ENCODE results near the gene USP37. TPM values are rescaled to one million over a fixed set of nuclear protein-coding genes. Genes with fewer than 3 reads are reported as not detected.

USP37 gene
- total and polyA plus RNA-seq, 2 of the 13 experiments (the other 11 are each of a cell fraction or from before 2014, with no cell fraction given) = 6.5 to 30.6 TPM

DNA sequence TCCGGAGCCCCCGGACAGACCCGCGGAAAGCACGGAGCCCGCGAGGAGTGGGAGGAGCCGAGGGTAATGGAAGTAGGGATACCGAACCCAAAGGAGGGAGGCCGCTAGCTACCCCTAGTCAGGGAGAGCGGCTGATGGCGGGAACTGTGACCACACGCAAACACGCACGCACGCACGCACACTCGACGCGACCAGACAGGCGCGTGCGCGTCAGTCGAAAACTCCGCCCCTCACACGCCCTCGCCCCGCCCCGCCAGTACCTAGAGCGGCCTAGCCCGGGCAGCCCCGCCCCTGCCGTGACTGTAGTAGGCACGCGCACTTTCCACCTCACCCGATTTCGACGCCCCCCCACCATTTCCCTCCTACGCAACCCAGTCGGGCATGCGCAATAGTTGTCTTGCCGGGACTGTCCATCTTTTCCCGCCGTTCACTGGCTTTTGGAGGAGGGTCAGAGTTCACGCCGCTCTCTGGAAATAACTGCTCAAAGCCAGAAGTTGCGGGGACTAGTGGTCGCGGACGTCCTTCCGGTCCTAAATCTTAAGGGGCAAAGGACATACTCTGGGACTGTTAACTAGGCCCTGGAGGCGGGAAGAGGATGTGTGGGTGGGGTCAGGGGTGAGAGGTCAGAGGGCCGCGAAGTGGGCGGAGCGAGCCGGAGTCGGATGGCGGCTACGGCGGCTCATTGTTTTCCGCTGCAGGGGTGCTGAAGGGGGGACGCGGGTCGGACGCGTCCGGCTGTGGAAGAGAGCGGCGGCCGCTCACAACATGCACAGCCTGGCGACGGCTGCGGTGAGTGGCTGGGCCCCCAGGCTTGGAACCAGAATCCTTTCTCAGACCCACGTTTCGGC, at the start of gene USP37, which contains the start of gene CNOT9 (continued):
- TF ChIP-seq, protein P1, sequence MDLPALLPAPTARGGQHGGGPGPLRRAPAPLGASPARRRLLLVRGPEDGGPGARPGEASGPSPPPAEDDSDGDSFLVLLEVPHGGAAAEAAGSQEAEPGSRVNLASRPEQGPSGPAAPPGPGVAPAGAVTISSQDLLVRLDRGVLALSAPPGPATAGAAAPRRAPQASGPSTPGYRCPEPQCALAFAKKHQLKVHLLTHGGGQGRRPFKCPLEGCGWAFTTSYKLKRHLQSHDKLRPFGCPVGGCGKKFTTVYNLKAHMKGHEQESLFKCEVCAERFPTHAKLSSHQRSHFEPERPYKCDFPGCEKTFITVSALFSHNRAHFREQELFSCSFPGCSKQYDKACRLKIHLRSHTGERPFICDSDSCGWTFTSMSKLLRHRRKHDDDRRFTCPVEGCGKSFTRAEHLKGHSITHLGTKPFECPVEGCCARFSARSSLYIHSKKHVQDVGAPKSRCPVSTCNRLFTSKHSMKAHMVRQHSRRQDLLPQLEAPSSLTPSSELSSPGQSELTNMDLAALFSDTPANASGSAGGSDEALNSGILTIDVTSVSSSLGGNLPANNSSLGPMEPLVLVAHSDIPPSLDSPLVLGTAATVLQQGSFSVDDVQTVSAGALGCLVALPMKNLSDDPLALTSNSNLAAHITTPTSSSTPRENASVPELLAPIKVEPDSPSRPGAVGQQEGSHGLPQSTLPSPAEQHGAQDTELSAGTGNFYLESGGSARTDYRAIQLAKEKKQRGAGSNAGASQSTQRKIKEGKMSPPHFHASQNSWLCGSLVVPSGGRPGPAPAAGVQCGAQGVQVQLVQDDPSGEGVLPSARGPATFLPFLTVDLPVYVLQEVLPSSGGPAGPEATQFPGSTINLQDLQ (CRISPR knock-in tag; IDR thresholded peaks at IDR 0.05) = peak; percentile 97; the same call in 1 of the 2 replicates
- TF ChIP-seq NFE2 (CRISPR knock-in tag; IDR thresholded peaks at IDR 0.05) (no peak; the same call in 1 of the 2 replicates), SAP130 (CRISPR knock-in tag; IDR thresholded peaks at IDR 0.05; ENCODE audit: low read depth) (peak; percentile 74), GATAD1 (CRISPR knock-in tag; IDR thresholded peaks at IDR 0.05) (peak; percentile 80), ZNF18 (CRISPR knock-in tag; IDR thresholded peaks at IDR 0.05; ENCODE audit: insufficient replicate concordance) (peak; percentile 95), TGIF2 (CRISPR knock-in tag; IDR thresholded peaks at IDR 0.05) (peak; percentile 39), ZSCAN31 (CRISPR knock-in tag; IDR thresholded peaks at IDR 0.05; ENCODE audit: low read depth) (peak; percentile 82; the same call in 1 of the 2 replicates), ZNF460 (CRISPR knock-in tag; IDR thresholded peaks at IDR 0.05; ENCODE audit: borderline replicate concordance) (no peak), ZNF816 (CRISPR knock-in tag; IDR thresholded peaks at IDR 0.05; ENCODE audit: borderline replicate concordance) (peak; percentile 99), ZBTB33 (CRISPR knock-in tag; IDR thresholded peaks at IDR 0.05) (no peak), SOX5 (CRISPR knock-in tag; IDR thresholded peaks at IDR 0.05; ENCODE audit: borderline replicate concordance) (peak; percentile 69), SNAI1 (CRISPR knock-in tag; IDR thresholded peaks at IDR 0.05; ENCODE audit: borderline replicate concordance) (peak; percentile 63; the same call in 1 of the 2 replicates), ZKSCAN1 (IDR thresholded peaks at IDR 0.05; ENCODE audit: low read length) (no peak), SYNCRIP (IDR thresholded peaks at IDR 0.05; ENCODE audit: insufficient read depth, low read depth, low read length) (no peak), SP2 (CRISPR knock-in tag; IDR thresholded peaks at IDR 0.05) (peak; percentile 59), ZFP62 (CRISPR knock-in tag; IDR thresholded peaks at IDR 0.05) (no peak)
- TF ChIP-seq, protein P2, sequence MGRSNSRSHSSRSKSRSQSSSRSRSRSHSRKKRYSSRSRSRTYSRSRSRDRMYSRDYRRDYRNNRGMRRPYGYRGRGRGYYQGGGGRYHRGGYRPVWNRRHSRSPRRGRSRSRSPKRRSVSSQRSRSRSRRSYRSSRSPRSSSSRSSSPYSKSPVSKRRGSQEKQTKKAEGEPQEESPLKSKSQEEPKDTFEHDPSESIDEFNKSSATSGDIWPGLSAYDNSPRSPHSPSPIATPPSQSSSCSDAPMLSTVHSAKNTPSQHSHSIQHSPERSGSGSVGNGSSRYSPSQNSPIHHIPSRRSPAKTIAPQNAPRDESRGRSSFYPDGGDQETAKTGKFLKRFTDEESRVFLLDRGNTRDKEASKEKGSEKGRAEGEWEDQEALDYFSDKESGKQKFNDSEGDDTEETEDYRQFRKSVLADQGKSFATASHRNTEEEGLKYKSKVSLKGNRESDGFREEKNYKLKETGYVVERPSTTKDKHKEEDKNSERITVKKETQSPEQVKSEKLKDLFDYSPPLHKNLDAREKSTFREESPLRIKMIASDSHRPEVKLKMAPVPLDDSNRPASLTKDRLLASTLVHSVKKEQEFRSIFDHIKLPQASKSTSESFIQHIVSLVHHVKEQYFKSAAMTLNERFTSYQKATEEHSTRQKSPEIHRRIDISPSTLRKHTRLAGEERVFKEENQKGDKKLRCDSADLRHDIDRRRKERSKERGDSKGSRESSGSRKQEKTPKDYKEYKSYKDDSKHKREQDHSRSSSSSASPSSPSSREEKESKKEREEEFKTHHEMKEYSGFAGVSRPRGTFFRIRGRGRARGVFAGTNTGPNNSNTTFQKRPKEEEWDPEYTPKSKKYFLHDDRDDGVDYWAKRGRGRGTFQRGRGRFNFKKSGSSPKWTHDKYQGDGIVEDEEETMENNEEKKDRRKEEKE (IDR thresholded peaks at IDR 0.05) = no peak
- TF ChIP-seq, protein P3, sequence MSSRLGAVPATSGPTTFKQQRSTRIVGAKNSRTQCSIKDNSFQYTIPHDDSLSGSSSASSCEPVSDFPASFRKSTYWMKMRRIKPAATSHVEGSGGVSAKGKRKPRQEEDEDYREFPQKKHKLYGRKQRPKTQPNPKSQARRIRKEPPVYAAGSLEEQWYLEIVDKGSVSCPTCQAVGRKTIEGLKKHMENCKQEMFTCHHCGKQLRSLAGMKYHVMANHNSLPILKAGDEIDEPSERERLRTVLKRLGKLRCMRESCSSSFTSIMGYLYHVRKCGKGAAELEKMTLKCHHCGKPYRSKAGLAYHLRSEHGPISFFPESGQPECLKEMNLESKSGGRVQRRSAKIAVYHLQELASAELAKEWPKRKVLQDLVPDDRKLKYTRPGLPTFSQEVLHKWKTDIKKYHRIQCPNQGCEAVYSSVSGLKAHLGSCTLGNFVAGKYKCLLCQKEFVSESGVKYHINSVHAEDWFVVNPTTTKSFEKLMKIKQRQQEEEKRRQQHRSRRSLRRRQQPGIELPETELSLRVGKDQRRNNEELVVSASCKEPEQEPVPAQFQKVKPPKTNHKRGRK (CRISPR knock-in tag; IDR thresholded peaks at IDR 0.05) = no peak

Data from HepG2 (cell line).